K562 (cell line): ENCODE data around the gene PPIL6.

ENCODE experiments used
- ARNT ChIP-seq, 2 experiments: fragments of 450-650 bp; IDR thresholded peaks; 2 replicates each; pipeline ENCODE4 v1.6.1; 2016; ENCODE audit warnings: mild to moderate bottlenecking in 1 of 2
- ATF4 ChIP-seq: fragments of 450-650 bp; formaldehyde crosslinking; IDR thresholded peaks from 2 replicates; pipeline ENCODE4 v1.4.0; 2022; ENCODE audit warnings: mild to moderate bottlenecking, moderate library complexity
- EZH2 ChIP-seq: IDR thresholded peaks from 2 replicates; pipeline ENCODE4 v1.6.1; 2012; ENCODE audit warnings: low read depth, mild to moderate bottlenecking, inconsistent platforms, low read length, borderline replicate concordance
- MAFK ChIP-seq: IDR thresholded peaks from 2 replicates; pipeline ENCODE4 v1.6.1; 2011; ENCODE audit warnings: low read length, improper control_type of control experiment
- POLR2AphosphoS5 ChIP-seq: IDR thresholded peaks from 2 replicates; pipeline ENCODE4 v1.6.1; 2011; ENCODE audit warnings: mild to moderate bottlenecking, low read depth, low read length, moderate library complexity; ENCODE audit not compliant: control insufficient read depth, insufficient read depth
- SIN3A ChIP-seq, 2 experiments: fragments of 150-350 bp in 1 of 2; IDR thresholded peaks; 2 replicates each; pipeline ENCODE4 v1.6.1; 2011 to 2016; ENCODE audit warnings: borderline replicate concordance in 2 of 2, low read depth in 2 of 2, low read length in 2 of 2, mild to moderate bottlenecking in 2 of 2, moderate library complexity in 2 of 2; ENCODE audit not compliant: control insufficient read depth in 1 of 2

GRCh38 chr6:109393157-109393885, 47.1 kb downstream of the PPIL6 start:
- TF ChIP-seq MAFK (no peak), SIN3A (IDR thresholded peaks at IDR 0.05; ENCODE audit: borderline replicate concordance in 2 of 2, control insufficient read depth in 1 of 2, low read depth in 2 of 2, low read length in 2 of 2) (no peak), ARNT (IDR thresholded peaks at IDR 0.05) (no peak), ATF4 (no peak), EZH2 (no peak), POLR2AphosphoS5 (no peak)
